ENCODE measurements around the gene TSPAN18. TPM values are rescaled to one million over a fixed set of nuclear protein-coding genes. Genes with fewer than 3 reads are reported as not detected.

TSPAN18 gene
- total RNA-seq, 1 donor, result 5.8 TPM

GRCh38 chr11:44707094-44707493 lies 19.7 kb upstream of the TSPAN18 start:
- no peak for TF ChIP-seq CTCF (IDR thresholded peaks at IDR 0.05; ENCODE audit: extremely low read depth, low read depth, low read length)
- Histone ChIP-seq H3K27ac (ENCODE audit: low read depth, low read length) (no peak overlapping the region), H3K4me1 (ENCODE audit: insufficient read depth, low read length) (peaks cover 34% of the 10 kb centered on the region), H2AFZ (ENCODE audit: low read length) (no peak overlapping the region), H3K27me3 (ENCODE audit: insufficient read depth, low read length) (no peaks in the 10 kb centered on the region), H3K36me3 (ENCODE audit: insufficient read depth, low read length) (no peaks in the 10 kb centered on the region), H3K79me2 (ENCODE audit: insufficient read depth, low read length) (no peaks in the 10 kb centered on the region), H4K20me1 (ENCODE audit: insufficient read depth, low read length) (no peaks in the 10 kb centered on the region), H3K4me2 (ENCODE audit: insufficient read depth, low read length) (no peak overlapping the region), H3K4me3 (ENCODE audit: insufficient read depth, low read length) (no peak overlapping the region), H3K9me3 (ENCODE audit: low read depth, low read length) (peaks cover 8% of the 10 kb centered on the region)
- no peak for DNase-seq (ENCODE audit: insufficient read length, low spot score, missing footprints)

GRCh38 chr11:44708009-44708408 lies 18.8 kb upstream of the TSPAN18 start:
- H3K9me3 ChIP-seq (ENCODE audit: low read depth, low read length), result peaks cover 8% of the 10 kb centered on the region
- no peak overlapping the region for H2AFZ ChIP-seq (ENCODE audit: low read length)
- H3K79me2 ChIP-seq (ENCODE audit: insufficient read depth, low read length), result no peaks in the 10 kb centered on the region
- DNase-seq (ENCODE audit: insufficient read length, low spot score, missing footprints), result peak; percentile 83
- H3K4me1 ChIP-seq (ENCODE audit: insufficient read depth, low read length), result peaks cover 34% of the 10 kb centered on the region
- no peaks in the 10 kb centered on the region for H4K20me1 ChIP-seq (ENCODE audit: insufficient read depth, low read length)
- H3K27ac ChIP-seq (ENCODE audit: low read depth, low read length), result no peak overlapping the region
- peak overlapping the region; percentile 26 for H3K4me2 ChIP-seq (ENCODE audit: insufficient read depth, low read length)
- H3K4me3 ChIP-seq (ENCODE audit: insufficient read depth, low read length), result peak overlapping the region; percentile 1
- no peak for TF ChIP-seq CTCF (IDR thresholded peaks at IDR 0.05; ENCODE audit: extremely low read depth, low read depth, low read length)
- H3K27me3 ChIP-seq (ENCODE audit: insufficient read depth, low read length), result peaks cover 4% of the 10 kb centered on the region
- H3K36me3 ChIP-seq (ENCODE audit: insufficient read depth, low read length), result no peaks in the 10 kb centered on the region

- TF ChIP-seq CTCF (IDR thresholded peaks at IDR 0.05; ENCODE audit: extremely low read depth, low read depth, low read length), result no peak
- peaks cover 34% of the 10 kb centered on the region for H3K4me1 ChIP-seq (ENCODE audit: insufficient read depth, low read length)
- peaks cover 3% of the 10 kb centered on the region for H3K9me3 ChIP-seq (ENCODE audit: low read depth, low read length)
- no peaks in the 10 kb centered on the region for H4K20me1 ChIP-seq (ENCODE audit: insufficient read depth, low read length)
- H3K4me2 ChIP-seq (ENCODE audit: insufficient read depth, low read length), result peak overlapping the region; percentile 26
- DNase-seq (ENCODE audit: insufficient read length, low spot score, missing footprints), result no peak
- no peak overlapping the region for H2AFZ ChIP-seq (ENCODE audit: low read length)
- H3K27ac ChIP-seq (ENCODE audit: low read depth, low read length), result no peak overlapping the region
- H3K4me3 ChIP-seq (ENCODE audit: insufficient read depth, low read length), result peak overlapping the region; percentile 1
- peaks cover 5% of the 10 kb centered on the region for H3K27me3 ChIP-seq (ENCODE audit: insufficient read depth, low read length)
- H3K79me2 ChIP-seq (ENCODE audit: insufficient read depth, low read length), result no peaks in the 10 kb centered on the region
- no peaks in the 10 kb centered on the region for H3K36me3 ChIP-seq (ENCODE audit: insufficient read depth, low read length)
Measured at GRCh38 chr11:44708523-44709280, 18.1 kb upstream of the TSPAN18 start.

- no peak for DNase-seq (ENCODE audit: insufficient read length, low spot score, missing footprints)
- no peak overlapping the region for H2AFZ ChIP-seq (ENCODE audit: low read length)
- H3K4me1 ChIP-seq (ENCODE audit: insufficient read depth, low read length), result peaks cover 34% of the 10 kb centered on the region
- no peak for TF ChIP-seq CTCF (IDR thresholded peaks at IDR 0.05; ENCODE audit: extremely low read depth, low read depth, low read length)
- H3K27ac ChIP-seq (ENCODE audit: low read depth, low read length), result no peak overlapping the region
- no peak overlapping the region for H3K4me3 ChIP-seq (ENCODE audit: insufficient read depth, low read length)
- no peaks in the 10 kb centered on the region for H3K9me3 ChIP-seq (ENCODE audit: low read depth, low read length)
- H3K27me3 ChIP-seq (ENCODE audit: insufficient read depth, low read length), result peaks cover 10% of the 10 kb centered on the region
- no peaks in the 10 kb centered on the region for H4K20me1 ChIP-seq (ENCODE audit: insufficient read depth, low read length)
- no peaks in the 10 kb centered on the region for H3K79me2 ChIP-seq (ENCODE audit: insufficient read depth, low read length)
- H3K36me3 ChIP-seq (ENCODE audit: insufficient read depth, low read length), result no peaks in the 10 kb centered on the region
- H3K4me2 ChIP-seq (ENCODE audit: insufficient read depth, low read length), result peak overlapping the region; percentile 25
Measured at GRCh38 chr11:44709281-44709562, 17.5 kb upstream of the TSPAN18 start.
